HepG2 (cell line): ENCODE results near the gene PLIN4. TPM values are rescaled to one million over a fixed set of nuclear protein-coding genes. Genes with fewer than 3 reads are reported as not detected.

Experiments
- GLI4 ChIP-seq: sonication (generic); formaldehyde crosslinking; IDR thresholded peaks from 2 replicates; pipeline ENCODE4 v1.5.1; 2020; ENCODE audit warnings: missing genetic modification reagents, mild to moderate bottlenecking, moderate library complexity, borderline replicate concordance
- KLF11 ChIP-seq: IDR thresholded peaks from 2 replicates; pipeline ENCODE4 v1.6.1; 2016; ENCODE audit warnings: missing compliant biosample characterization
- MLLT10 ChIP-seq: sonication (generic); formaldehyde crosslinking; IDR thresholded peaks from 2 replicates; pipeline ENCODE4 v1.4.0; 2020; ENCODE audit warnings: missing genetic modification reagents
- NFKB2 ChIP-seq: sonication (generic); formaldehyde crosslinking; IDR thresholded peaks from 2 replicates; pipeline ENCODE4 v1.4.0; 2020; ENCODE audit warnings: missing genetic modification reagents, borderline replicate concordance
- ZIK1 ChIP-seq: sonication (generic); formaldehyde crosslinking; IDR thresholded peaks from 2 replicates; pipeline ENCODE4 v1.5.0; 2020; ENCODE audit warnings: mild to moderate bottlenecking, low read depth, missing genetic modification reagents, borderline replicate concordance
- ZMYM4 ChIP-seq: sonication (generic); formaldehyde crosslinking; IDR thresholded peaks from 2 replicates; pipeline ENCODE4 v1.8.1; 2023; ENCODE audit warnings: mild to moderate bottlenecking, missing genetic modification reagents
- ZNF563 ChIP-seq: sonication (generic); formaldehyde crosslinking; IDR thresholded peaks from 2 replicates; pipeline ENCODE4 v1.8.0; 2022; ENCODE audit warnings: mild to moderate bottlenecking, moderate library complexity, missing genetic modification reagents
- ZNF589 ChIP-seq: sonication (generic); formaldehyde crosslinking; conservative IDR thresholded peaks from 2 replicates; pipeline ENCODE4 v1.8.0; 2022; ENCODE audit warnings: mild to moderate bottlenecking, moderate library complexity, missing genetic modification reagents
- ZNF709 ChIP-seq: sonication (generic); formaldehyde crosslinking; IDR thresholded peaks from 2 replicates; pipeline ENCODE4 v1.5.0; 2020; ENCODE audit warnings: mild to moderate bottlenecking, missing genetic modification reagents
- polyA plus RNA-seq, 8 experiments: library from polyadenylated mRNA; depleted of rRNA in 3 of 8; stranded (reverse) in 7 of 8; unstranded in 1 of 8; fragments of >200 nt; fragmentation: Illumina TruSeq in 4 of 8; extraction: Trizol in 4 of 8; gene quantifications; 2 replicates each; pipeline versions ENCODE4 v1.2.1 to v1.2.3, GENCODE V29; 2011 to 2016; ENCODE audit warnings: low read depth in 4 of 8, missing spikeins in 1 of 8, mixed read lengths in 1 of 8; ENCODE audit not compliant: insufficient read depth in 1 of 8
- total RNA-seq, 5 experiments: library from RNA; depleted of rRNA; stranded (reverse); fragments of >200 nt; fragmentation: Illumina TruSeq; extraction: Trizol; gene quantifications; 2 replicates each; pipeline ENCODE4 v1.2.3, GENCODE V29; 2016; ENCODE audit warnings: low read depth in 1 of 5
- TF ChIP-seq, protein P1 (sequence below): sonication (generic); formaldehyde crosslinking; IDR thresholded peaks from 2 replicates; pipeline ENCODE4 v1.4.0; 2020; ENCODE audit warnings: missing genetic modification reagents, borderline replicate concordance
- TF ChIP-seq, protein P2 (sequence below): sonication (generic); formaldehyde crosslinking; IDR thresholded peaks from 2 replicates; pipeline ENCODE4 v1.4.0; 2020; ENCODE audit warnings: mild to moderate bottlenecking, low read depth, missing genetic modification reagents
- TF ChIP-seq, protein P3 (sequence below): sonication (generic); formaldehyde crosslinking; IDR thresholded peaks from 2 replicates; pipeline ENCODE4 v1.9.0; 2022; ENCODE audit warnings: missing genetic modification reagents, mild to moderate bottlenecking, borderline replicate concordance
- TF ChIP-seq, protein P4 (sequence below): sonication (generic); formaldehyde crosslinking; IDR thresholded peaks from 2 replicates; pipeline ENCODE4 v1.4.0; 2020; ENCODE audit warnings: missing genetic modification reagents
- TF ChIP-seq, protein P5 (sequence below): sonication (generic); formaldehyde crosslinking; IDR thresholded peaks from 2 replicates; pipeline ENCODE4 v1.4.0; 2020; ENCODE audit warnings: missing genetic modification reagents
- TF ChIP-seq, protein P6 (sequence below): IDR thresholded peaks from 2 replicates; pipeline ENCODE4 v1.6.1; 2016
- TF ChIP-seq, protein P7 (sequence below): sonication (generic); formaldehyde crosslinking; IDR thresholded peaks from 2 replicates; pipeline ENCODE4 v1.8.1; 2023; ENCODE audit warnings: mild to moderate bottlenecking, missing genetic modification reagents

Gene PLIN4
- total and polyA plus RNA-seq, 2 of the 13 experiments (the other 11 are each of a cell fraction or from before 2014, with no cell fraction given), result 1.1 to 1.3 TPM

DNA sequence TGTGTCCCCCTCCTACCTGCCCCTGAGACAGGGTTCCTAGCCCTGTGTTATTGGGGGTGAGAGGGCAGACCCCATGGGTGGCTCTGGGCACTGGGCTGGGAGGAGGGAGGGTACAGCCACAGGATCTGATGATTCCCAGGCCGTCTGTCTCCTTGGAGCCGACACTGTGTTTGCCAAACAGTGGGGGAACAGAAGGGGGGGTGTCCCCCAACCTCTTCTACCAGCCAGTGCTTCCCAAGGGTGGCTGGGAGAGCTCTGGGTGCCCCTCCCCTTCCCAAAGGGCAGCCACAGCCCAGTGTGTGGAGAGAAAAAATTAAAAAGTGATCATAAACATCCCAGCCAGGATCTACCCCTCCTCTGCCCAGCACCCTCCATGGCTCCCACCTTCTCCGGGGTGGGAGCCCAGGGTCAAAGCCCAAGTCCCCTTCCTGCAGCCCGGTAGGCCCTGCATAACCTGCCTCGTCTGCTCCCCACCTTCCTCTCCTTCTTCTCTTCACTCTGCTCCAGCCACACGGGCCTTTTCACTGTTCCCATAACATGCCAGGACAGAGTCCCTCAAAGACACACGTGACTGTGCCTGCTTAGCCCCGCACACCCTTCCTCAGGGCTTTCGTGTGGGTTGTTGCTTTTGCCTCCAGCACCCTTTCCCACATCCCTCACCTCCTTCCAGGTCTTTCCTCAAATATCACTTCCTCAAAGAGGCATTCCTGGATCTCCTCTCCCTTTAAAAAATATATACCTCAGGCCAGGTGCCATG, 1.4 kb upstream of the PLIN4 start (continued):
- TF ChIP-seq, protein P1, sequence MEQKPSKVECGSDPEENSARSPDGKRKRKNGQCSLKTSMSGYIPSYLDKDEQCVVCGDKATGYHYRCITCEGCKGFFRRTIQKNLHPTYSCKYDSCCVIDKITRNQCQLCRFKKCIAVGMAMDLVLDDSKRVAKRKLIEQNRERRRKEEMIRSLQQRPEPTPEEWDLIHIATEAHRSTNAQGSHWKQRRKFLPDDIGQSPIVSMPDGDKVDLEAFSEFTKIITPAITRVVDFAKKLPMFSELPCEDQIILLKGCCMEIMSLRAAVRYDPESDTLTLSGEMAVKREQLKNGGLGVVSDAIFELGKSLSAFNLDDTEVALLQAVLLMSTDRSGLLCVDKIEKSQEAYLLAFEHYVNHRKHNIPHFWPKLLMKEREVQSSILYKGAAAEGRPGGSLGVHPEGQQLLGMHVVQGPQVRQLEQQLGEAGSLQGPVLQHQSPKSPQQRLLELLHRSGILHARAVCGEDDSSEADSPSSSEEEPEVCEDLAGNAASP (CRISPR knock-in tag), result no peak
- TF ChIP-seq ZNF709 (CRISPR knock-in tag) (no peak), ZIK1 (CRISPR knock-in tag) (no peak), GLI4 (CRISPR knock-in tag) (no peak), ZNF589 (CRISPR knock-in tag) (no peak), NFKB2 (CRISPR knock-in tag) (0 out of 2 replicates have a peak, but pooled peaks have one; percentile 51), MLLT10 (CRISPR knock-in tag) (no peak), ZNF563 (no peak), KLF11 (CRISPR knock-in tag) (no peak), ZMYM4 (no peak)
- TF ChIP-seq, protein P2, sequence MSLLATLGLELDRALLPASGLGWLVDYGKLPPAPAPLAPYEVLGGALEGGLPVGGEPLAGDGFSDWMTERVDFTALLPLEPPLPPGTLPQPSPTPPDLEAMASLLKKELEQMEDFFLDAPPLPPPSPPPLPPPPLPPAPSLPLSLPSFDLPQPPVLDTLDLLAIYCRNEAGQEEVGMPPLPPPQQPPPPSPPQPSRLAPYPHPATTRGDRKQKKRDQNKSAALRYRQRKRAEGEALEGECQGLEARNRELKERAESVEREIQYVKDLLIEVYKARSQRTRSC (CRISPR knock-in tag), result no peak
- TF ChIP-seq, protein P3, sequence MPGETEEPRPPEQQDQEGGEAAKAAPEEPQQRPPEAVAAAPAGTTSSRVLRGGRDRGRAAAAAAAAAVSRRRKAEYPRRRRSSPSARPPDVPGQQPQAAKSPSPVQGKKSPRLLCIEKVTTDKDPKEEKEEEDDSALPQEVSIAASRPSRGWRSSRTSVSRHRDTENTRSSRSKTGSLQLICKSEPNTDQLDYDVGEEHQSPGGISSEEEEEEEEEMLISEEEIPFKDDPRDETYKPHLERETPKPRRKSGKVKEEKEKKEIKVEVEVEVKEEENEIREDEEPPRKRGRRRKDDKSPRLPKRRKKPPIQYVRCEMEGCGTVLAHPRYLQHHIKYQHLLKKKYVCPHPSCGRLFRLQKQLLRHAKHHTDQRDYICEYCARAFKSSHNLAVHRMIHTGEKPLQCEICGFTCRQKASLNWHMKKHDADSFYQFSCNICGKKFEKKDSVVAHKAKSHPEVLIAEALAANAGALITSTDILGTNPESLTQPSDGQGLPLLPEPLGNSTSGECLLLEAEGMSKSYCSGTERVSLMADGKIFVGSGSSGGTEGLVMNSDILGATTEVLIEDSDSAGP (CRISPR knock-in tag), result no peak
- TF ChIP-seq, protein P4, sequence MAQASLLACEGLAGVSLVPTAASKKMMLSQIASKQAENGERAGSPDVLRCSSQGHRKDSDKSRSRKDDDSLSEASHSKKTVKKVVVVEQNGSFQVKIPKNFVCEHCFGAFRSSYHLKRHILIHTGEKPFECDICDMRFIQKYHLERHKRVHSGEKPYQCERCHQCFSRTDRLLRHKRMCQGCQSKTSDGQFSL (CRISPR knock-in tag), result 0 out of 2 replicates have a peak, but pooled peaks have one; percentile 17
- TF ChIP-seq, protein P5, sequence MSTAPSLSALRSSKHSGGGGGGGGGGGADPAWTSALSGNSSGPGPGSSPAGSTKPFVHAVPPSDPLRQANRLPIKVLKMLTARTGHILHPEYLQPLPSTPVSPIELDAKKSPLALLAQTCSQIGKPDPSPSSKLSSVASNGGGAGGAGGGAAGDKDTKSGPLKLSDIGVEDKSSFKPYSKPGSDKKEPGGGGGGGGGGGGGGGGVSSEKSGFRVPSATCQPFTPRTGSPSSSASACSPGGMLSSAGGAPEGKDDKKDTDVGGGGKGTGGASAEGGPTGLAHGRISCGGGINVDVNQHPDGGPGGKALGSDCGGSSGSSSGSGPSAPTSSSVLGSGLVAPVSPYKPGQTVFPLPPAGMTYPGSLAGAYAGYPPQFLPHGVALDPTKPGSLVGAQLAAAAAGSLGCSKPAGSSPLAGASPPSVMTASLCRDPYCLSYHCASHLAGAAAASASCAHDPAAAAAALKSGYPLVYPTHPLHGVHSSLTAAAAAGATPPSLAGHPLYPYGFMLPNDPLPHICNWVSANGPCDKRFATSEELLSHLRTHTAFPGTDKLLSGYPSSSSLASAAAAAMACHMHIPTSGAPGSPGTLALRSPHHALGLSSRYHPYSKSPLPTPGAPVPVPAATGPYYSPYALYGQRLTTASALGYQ (CRISPR knock-in tag), result no peak
- TF ChIP-seq, protein P6, sequence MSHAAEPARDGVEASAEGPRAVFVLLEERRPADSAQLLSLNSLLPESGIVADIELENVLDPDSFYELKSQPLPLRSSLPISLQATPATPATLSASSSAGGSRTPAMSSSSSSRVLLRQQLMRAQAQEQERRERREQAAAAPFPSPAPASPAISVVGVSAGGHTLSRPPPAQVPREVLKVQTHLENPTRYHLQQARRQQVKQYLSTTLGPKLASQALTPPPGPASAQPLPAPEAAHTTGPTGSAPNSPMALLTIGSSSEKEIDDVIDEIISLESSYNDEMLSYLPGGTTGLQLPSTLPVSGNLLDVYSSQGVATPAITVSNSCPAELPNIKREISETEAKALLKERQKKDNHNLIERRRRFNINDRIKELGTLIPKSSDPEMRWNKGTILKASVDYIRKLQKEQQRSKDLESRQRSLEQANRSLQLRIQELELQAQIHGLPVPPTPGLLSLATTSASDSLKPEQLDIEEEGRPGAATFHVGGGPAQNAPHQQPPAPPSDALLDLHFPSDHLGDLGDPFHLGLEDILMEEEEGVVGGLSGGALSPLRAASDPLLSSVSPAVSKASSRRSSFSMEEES (CRISPR knock-in tag), result peak; percentile 27; the same call in 1 of the 2 replicates
- TF ChIP-seq, protein P7, sequence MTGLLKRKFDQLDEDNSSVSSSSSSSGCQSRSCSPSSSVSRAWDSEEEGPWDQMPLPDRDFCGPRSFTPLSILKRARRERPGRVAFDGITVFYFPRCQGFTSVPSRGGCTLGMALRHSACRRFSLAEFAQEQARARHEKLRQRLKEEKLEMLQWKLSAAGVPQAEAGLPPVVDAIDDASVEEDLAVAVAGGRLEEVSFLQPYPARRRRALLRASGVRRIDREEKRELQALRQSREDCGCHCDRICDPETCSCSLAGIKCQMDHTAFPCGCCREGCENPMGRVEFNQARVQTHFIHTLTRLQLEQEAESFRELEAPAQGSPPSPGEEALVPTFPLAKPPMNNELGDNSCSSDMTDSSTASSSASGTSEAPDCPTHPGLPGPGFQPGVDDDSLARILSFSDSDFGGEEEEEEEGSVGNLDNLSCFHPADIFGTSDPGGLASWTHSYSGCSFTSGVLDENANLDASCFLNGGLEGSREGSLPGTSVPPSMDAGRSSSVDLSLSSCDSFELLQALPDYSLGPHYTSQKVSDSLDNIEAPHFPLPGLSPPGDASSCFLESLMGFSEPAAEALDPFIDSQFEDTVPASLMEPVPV (CRISPR knock-in tag), result no peak
